Mesenchymal stem cell (in vitro differentiated cells and primary cell): ENCODE data around the gene SFMBT2.
A peak's percentile ranks its signal among the peaks of the same experiment; 100 is the strongest.

Experiments
- DNase-seq: peaks from one replicate; pipeline ENCODE4 v3.0.0-alpha.2; 2013
- H2AFZ ChIP-seq: one replicate; pipeline ENCODE4 v1.6.1; 2013; ENCODE audit warnings: low read depth, mild to moderate bottlenecking, control low read depth, inconsistent platforms, low read length, moderate library complexity
- H2AK5ac ChIP-seq: 2 replicates; pipeline ENCODE4 v1.6.1; 2013; ENCODE audit warnings: low read length, moderate library complexity, mild to moderate bottlenecking, inconsistent platforms; ENCODE audit not compliant: severe bottlenecking
- H2BK120ac ChIP-seq: one replicate; pipeline ENCODE4 v1.6.1; 2013; ENCODE audit warnings: low read depth, mild to moderate bottlenecking, inconsistent platforms, low read length, moderate library complexity
- H2BK12ac ChIP-seq, 2 experiments: one replicate each; pipeline ENCODE4 v1.6.1; 2013; ENCODE audit warnings: inconsistent platforms in 2 of 2, low read length in 2 of 2, mild to moderate bottlenecking in 2 of 2, moderate library complexity in 2 of 2, control low read depth in 1 of 2
- H2BK15ac ChIP-seq: one replicate; pipeline ENCODE4 v1.6.1; 2013; ENCODE audit warnings: mild to moderate bottlenecking, low read depth, inconsistent platforms; ENCODE audit not compliant: poor library complexity, severe bottlenecking
- H2BK5ac ChIP-seq: 2 replicates; pipeline ENCODE4 v1.6.1; 2013; ENCODE audit warnings: low read depth, mild to moderate bottlenecking, low read length, control low read depth, inconsistent platforms; ENCODE audit not compliant: poor library complexity, severe bottlenecking
- H3K14ac ChIP-seq, 2 experiments: one replicate each; pipeline ENCODE4 v1.6.1; 2013; ENCODE audit warnings: inconsistent platforms in 2 of 2, low read length in 2 of 2, control low read depth in 1 of 2, mild to moderate bottlenecking in 1 of 2, moderate library complexity in 1 of 2
- H3K18ac ChIP-seq, 2 experiments: one replicate each; pipeline ENCODE4 v1.6.1; 2013; ENCODE audit warnings: inconsistent platforms in 2 of 2, low read length in 2 of 2, control low read depth in 1 of 2, low read depth in 1 of 2, mild to moderate bottlenecking in 1 of 2
- H3K23ac ChIP-seq, 2 experiments: one replicate each; pipeline ENCODE4 v1.6.1; 2013; ENCODE audit warnings: inconsistent platforms in 2 of 2, low read length in 2 of 2, mild to moderate bottlenecking in 2 of 2, moderate library complexity in 2 of 2, control low read depth in 1 of 2
- H3K27ac ChIP-seq: 2 replicates; pipeline ENCODE4 v1.5.1; 2013; ENCODE audit warnings: mild to moderate bottlenecking, moderate library complexity, low read length, control low read depth, inconsistent platforms; ENCODE audit not compliant: poor library complexity, severe bottlenecking
- H3K27me3 ChIP-seq, 2 experiments: 2 replicates each; pipeline versions ENCODE4 v1.6.1 to v1.7.0; 2013; ENCODE audit warnings: low read length in 2 of 2, mild to moderate bottlenecking in 2 of 2, moderate library complexity in 2 of 2, control low read depth in 1 of 2, inconsistent platforms in 1 of 2; ENCODE audit not compliant: control insufficient read depth in 1 of 2, insufficient read depth in 1 of 2
- H3K36me3 ChIP-seq, 2 experiments: 2 replicates each; pipeline versions ENCODE4 v1.6.1 to v1.7.0; 2013; ENCODE audit warnings: low read length in 2 of 2, control low read depth in 1 of 2, inconsistent platforms in 1 of 2, low read depth in 1 of 2, mild to moderate bottlenecking in 1 of 2; ENCODE audit not compliant: insufficient read depth in 2 of 2, control insufficient read depth in 1 of 2
- H3K4ac ChIP-seq, 2 experiments: one replicate each; pipeline ENCODE4 v1.6.1; 2013; ENCODE audit warnings: inconsistent platforms in 2 of 2, low read length in 2 of 2, mild to moderate bottlenecking in 2 of 2, moderate library complexity in 2 of 2, control low read depth in 1 of 2, low read depth in 1 of 2
- H3K4me1 ChIP-seq: 2 replicates; pipeline ENCODE4 v1.6.1; 2013; ENCODE audit warnings: low read depth, low read length, control low read depth; ENCODE audit not compliant: control insufficient read depth, insufficient read depth
- H3K4me2 ChIP-seq: 2 replicates; pipeline ENCODE4 v1.6.1; 2013; ENCODE audit warnings: low read length, mild to moderate bottlenecking, inconsistent platforms; ENCODE audit not compliant: poor library complexity, severe bottlenecking
- H3K4me3 ChIP-seq, 2 experiments: 2 replicates each; pipeline versions ENCODE4 v1.5.1 to v1.7.0; 2013; ENCODE audit warnings: low read length in 2 of 2, mild to moderate bottlenecking in 2 of 2, control low read depth in 1 of 2, low read depth in 1 of 2; ENCODE audit not compliant: insufficient read depth in 1 of 2
- H3K79me1 ChIP-seq: replicated peaks from 2 replicates; pipeline ENCODE4 v1.6.1; 2013; ENCODE audit warnings: mild to moderate bottlenecking, control low read depth, low read length, inconsistent platforms; ENCODE audit not compliant: poor library complexity, severe bottlenecking
- H3K9ac ChIP-seq: 2 replicates; pipeline ENCODE4 v1.7.0; 2013; ENCODE audit warnings: mild to moderate bottlenecking, low read length, moderate library complexity
- H3K9me3 ChIP-seq: 2 replicates; pipeline ENCODE4 v1.7.0; 2013; ENCODE audit warnings: mild to moderate bottlenecking, low read length; ENCODE audit not compliant: control insufficient read depth
- H4K8ac ChIP-seq: one replicate; pipeline ENCODE4 v1.6.1; 2013; ENCODE audit warnings: inconsistent platforms, mild to moderate bottlenecking, low read length, moderate library complexity
- H4K91ac ChIP-seq: one replicate; pipeline ENCODE4 v1.6.1; 2013; ENCODE audit warnings: mild to moderate bottlenecking, low read length, inconsistent platforms
- WGBS: methylation state at CpG from one replicate; pipeline ENCODE4 v1.1.7; 2013; ENCODE audit warnings: mixed read lengths; 5-methylcytosine and 5-hydroxymethylcytosine counted together

Gene SFMBT2

GRCh38 chr10:7374795-7375194 lies 36.0 kb downstream of the SFMBT2 start:
- Histone ChIP-seq H2BK120ac (no peak overlapping the region), H4K91ac (no peak overlapping the region), H3K23ac (no peak overlapping the region), H3K4ac (no peak overlapping the region), H3K14ac (no peak overlapping the region), H3K18ac (no peak overlapping the region), H3K9ac (no peak overlapping the region), H4K8ac (no peak overlapping the region), H3K79me1 (no peaks in the 10 kb centered on the region), H2BK12ac (no peak overlapping the region), H3K36me3 (peaks cover 0 to 16% of the 10 kb centered on the region in 2 experiments), H2BK15ac (no peak overlapping the region), H3K4me1 (no peaks in the 10 kb centered on the region), H3K4me3 (no peak overlapping the region), H2AK5ac (no peak overlapping the region), H3K27me3 (no peaks in the 10 kb centered on the region), H3K27ac (no peak overlapping the region), H2AFZ (no peak overlapping the region), H3K4me2 (no peak overlapping the region), H2BK5ac (no peak overlapping the region), H3K9me3 (no peaks in the 10 kb centered on the region)
- WGBS: 77% methylated on average over 2 of the region's 5 CpGs
- peak; percentile 24 for DNase-seq

GRCh38 chr10:7373039-7373438 lies 37.8 kb downstream of the SFMBT2 start:
- no peak overlapping the region for H2BK12ac ChIP-seq
- no peak overlapping the region for H2AFZ ChIP-seq
- H3K36me3 ChIP-seq: peaks cover 0 to 29% of the 10 kb centered on the region in 2 experiments
- H3K18ac ChIP-seq: no peak overlapping the region
- H2BK5ac ChIP-seq: no peak overlapping the region
- no peak overlapping the region for H2BK15ac ChIP-seq
- no peak overlapping the region for H3K4ac ChIP-seq
- H3K4me1 ChIP-seq: no peaks in the 10 kb centered on the region
- H3K9ac ChIP-seq: no peak overlapping the region
- no peak for DNase-seq
- no peak overlapping the region for H3K23ac ChIP-seq
- H3K27ac ChIP-seq: no peak overlapping the region
- no peak overlapping the region for H2AK5ac ChIP-seq
- no peaks in the 10 kb centered on the region for H3K9me3 ChIP-seq
- H3K79me1 ChIP-seq: no peaks in the 10 kb centered on the region
- WGBS: 100% methylated on average over 6 of the region's 6 CpGs
- no peak overlapping the region for H4K91ac ChIP-seq
- H3K4me2 ChIP-seq: no peak overlapping the region
- no peak overlapping the region for H3K4me3 ChIP-seq
- H4K8ac ChIP-seq: no peak overlapping the region
- no peaks in the 10 kb centered on the region for H3K27me3 ChIP-seq
- no peak overlapping the region for H2BK120ac ChIP-seq
- H3K14ac ChIP-seq: no peak overlapping the region

GRCh38 chr10:7372504-7372903 lies 38.3 kb downstream of the SFMBT2 start:
- no peak overlapping the region for H2BK12ac ChIP-seq
- H4K91ac ChIP-seq: no peak overlapping the region
- no peak overlapping the region for H3K4me2 ChIP-seq
- no peak overlapping the region for H2BK120ac ChIP-seq
- no peak overlapping the region for H3K18ac ChIP-seq
- no peaks in the 10 kb centered on the region for H3K27me3 ChIP-seq
- no peak overlapping the region for H3K27ac ChIP-seq
- no peak overlapping the region for H2BK5ac ChIP-seq
- H2AK5ac ChIP-seq: no peak overlapping the region
- no peak overlapping the region for H3K4me3 ChIP-seq
- H3K9me3 ChIP-seq: no peaks in the 10 kb centered on the region
- no peak for DNase-seq
- peaks cover 0 to 34% of the 10 kb centered on the region in 2 experiments for H3K36me3 ChIP-seq
- H3K4ac ChIP-seq: no peak overlapping the region
- WGBS: 89% methylated on average over 8 of the region's 8 CpGs
- no peak overlapping the region for H2BK15ac ChIP-seq
- H3K23ac ChIP-seq: no peak overlapping the region
- no peak overlapping the region for H2AFZ ChIP-seq
- no peaks in the 10 kb centered on the region for H3K4me1 ChIP-seq
- H4K8ac ChIP-seq: no peak overlapping the region
- no peaks in the 10 kb centered on the region for H3K79me1 ChIP-seq
- H3K9ac ChIP-seq: no peak overlapping the region
- no peak overlapping the region for H3K14ac ChIP-seq

- no peak overlapping the region for H3K4me3 ChIP-seq
- no peaks in the 10 kb centered on the region for H3K4me1 ChIP-seq
- H3K4me2 ChIP-seq: no peak overlapping the region
- H3K14ac ChIP-seq: no peak overlapping the region
- peaks cover 0 to 50% of the 10 kb centered on the region in 2 experiments for H3K36me3 ChIP-seq
- no peak overlapping the region for H2BK15ac ChIP-seq
- H2AFZ ChIP-seq: no peak overlapping the region
- no peak overlapping the region for H3K27ac ChIP-seq
- H2BK5ac ChIP-seq: no peak overlapping the region
- H4K91ac ChIP-seq: no peak overlapping the region
- WGBS: 96% methylated on average over 7 of the region's 7 CpGs
- H3K79me1 ChIP-seq: no peaks in the 10 kb centered on the region
- no peaks in the 10 kb centered on the region for H3K9me3 ChIP-seq
- H4K8ac ChIP-seq: no peak overlapping the region
- no peak overlapping the region for H3K4ac ChIP-seq
- no peak overlapping the region for H2BK120ac ChIP-seq
- no peaks in the 10 kb centered on the region for H3K27me3 ChIP-seq
- no peak for DNase-seq
- no peak overlapping the region for H3K18ac ChIP-seq
- no peak overlapping the region for H2AK5ac ChIP-seq
- H3K23ac ChIP-seq: no peak overlapping the region
- no peak overlapping the region for H2BK12ac ChIP-seq
- no peak overlapping the region for H3K9ac ChIP-seq
Observed at GRCh38 chr10:7370511-7370910, 40.3 kb downstream of the SFMBT2 start.
